Endothelial cell of umbilical vein (primary cell): ENCODE measurements around the gene ZNF519. TPM values are rescaled to one million over a fixed set of nuclear protein-coding genes. Genes with fewer than 3 reads are reported as not detected.

Experiments used
- BruUV-seq: library from RNA; stranded (reverse); fragments of 400-500 nt; replicated peaks from 2 replicates; lab custom pipeline; 2021; lab: Mats Ljungman, UMichigan
- CTCF ChIA-PET: fragments of 300-600, 350-600 bp; sonication (Branson Sonifier 250); formaldehyde crosslinking; loops from one replicate; lab custom pipeline; 2021; ENCODE audit warnings: antibody characterized with exemption, inconsistent platforms; lab: Charles Lee
- POLR2A ChIA-PET: fragments of 300-600, 350-600 bp; sonication (Branson Sonifier 250); formaldehyde crosslinking; loops from one replicate; lab custom pipeline; 2021; ENCODE audit warnings: antibody characterized with exemption, inconsistent platforms; lab: Charles Lee
- DNase-seq: peaks from one replicate; pipeline ENCODE4 v3.0.0-alpha.2; 2011; ENCODE audit warnings: low read depth, low spot score
- FAIRE-seq: peaks from 2 replicates; lab custom pipeline; 2011; peaks lifted over from hg19 to GRCh38; lab: Jason Lieb, UNC
- H2AFZ ChIP-seq: 2 replicates; pipeline ENCODE4 v1.6.0; 2012; ENCODE audit warnings: low read depth, low read length, control low read depth, inconsistent platforms
- H3K27ac ChIP-seq: 2 replicates; pipeline ENCODE4 v1.5.1; 2011; ENCODE audit warnings: low read depth, mild to moderate bottlenecking, control low read depth, low read length, moderate library complexity; ENCODE audit not compliant: insufficient read depth
- H3K27me3 ChIP-seq, 2 experiments: 2 replicates each; pipeline versions ENCODE4 v1.6.0 to v1.6.1; 2011; ENCODE audit warnings: low read length in 2 of 2, mixed read lengths in 1 of 2; ENCODE audit not compliant: control insufficient read depth in 2 of 2, insufficient read depth in 2 of 2
- H3K36me3 ChIP-seq, 2 experiments: 2 replicates in 1 of 2; 3 replicates in 1 of 2; pipeline ENCODE4 v1.5.1; 2011; ENCODE audit warnings: low read length in 2 of 2, mild to moderate bottlenecking in 1 of 2, moderate library complexity in 1 of 2; ENCODE audit not compliant: control insufficient read depth in 2 of 2, insufficient read depth in 2 of 2; ENCODE audit errors: extremely low read depth in 1 of 2
- H3K4me1 ChIP-seq: 3 replicates; pipeline ENCODE4 v1.5.1; 2011; ENCODE audit warnings: mild to moderate bottlenecking, low read length; ENCODE audit not compliant: control insufficient read depth, insufficient read depth; ENCODE audit errors: extremely low read depth
- H3K4me2 ChIP-seq: 2 replicates; pipeline ENCODE4 v1.6.1; 2011; ENCODE audit warnings: low read length, control low read depth, mixed read lengths; ENCODE audit not compliant: insufficient read depth
- H3K4me3 ChIP-seq, 3 experiments: fragments of 200-600 bp in 1 of 3; sonication (generic), shearing (Covaris generic) in 1 of 3; replicated peaks in 1 of 3; 2 replicates each; pipeline ENCODE4 v1.5.1; 2011 to 2016; ENCODE audit warnings: control low read depth in 3 of 3, low read length in 3 of 3, mild to moderate bottlenecking in 2 of 3, inconsistent platforms in 1 of 3, low read depth in 1 of 3, moderate library complexity in 1 of 3; ENCODE audit not compliant: insufficient read depth in 1 of 3
- H3K79me2 ChIP-seq: 2 replicates; pipeline ENCODE4 v1.6.0; 2012; ENCODE audit warnings: low read length, inconsistent platforms; ENCODE audit not compliant: control insufficient read depth, insufficient read depth
- H3K9ac ChIP-seq: replicated peaks from 2 replicates; pipeline ENCODE3; 2011; ENCODE audit warnings: low read length, control low read depth; ENCODE audit not compliant: insufficient read depth; ENCODE audit errors: extremely low read depth
- H3K9me1 ChIP-seq: replicated peaks from 3 replicates; pipeline ENCODE4 v1.6.0; 2011; ENCODE audit warnings: mild to moderate bottlenecking, low read length; ENCODE audit not compliant: control insufficient read depth, insufficient read depth; ENCODE audit errors: extremely low read depth
- H3K9me3 ChIP-seq: replicated peaks from 2 replicates; pipeline ENCODE4 v1.5.1; 2012; ENCODE audit warnings: low read length, inconsistent platforms; ENCODE audit not compliant: control insufficient read depth, insufficient read depth
- H4K20me1 ChIP-seq: replicated peaks from 2 replicates; pipeline ENCODE3; 2011; ENCODE audit warnings: mild to moderate bottlenecking, low read length; ENCODE audit not compliant: control insufficient read depth, insufficient read depth; ENCODE audit errors: extremely low read depth
- EZH2 ChIP-seq: IDR thresholded peaks from 2 replicates; pipeline ENCODE4 v1.6.1; 2012; ENCODE audit warnings: borderline replicate concordance, low read depth, mild to moderate bottlenecking, moderate library complexity, low read length, inconsistent platforms; ENCODE audit not compliant: severe bottlenecking
- FOS ChIP-seq: IDR thresholded peaks from 2 replicates; pipeline ENCODE4 v1.6.1; 2011; ENCODE audit warnings: mild to moderate bottlenecking, low read length, moderate library complexity, borderline replicate concordance; ENCODE audit not compliant: insufficient read depth
- GATA2 ChIP-seq: IDR thresholded peaks from 2 replicates; pipeline ENCODE4 v1.7.0; 2011; ENCODE audit warnings: low read depth, mild to moderate bottlenecking, moderate library complexity, mixed read lengths, low read length; ENCODE audit not compliant: insufficient read length, insufficient read depth
- JUN ChIP-seq: IDR thresholded peaks from 2 replicates; pipeline ENCODE4 v1.6.1; 2011; ENCODE audit warnings: borderline replicate concordance, low read depth; ENCODE audit not compliant: insufficient read length, insufficient read depth
- MYC ChIP-seq: IDR thresholded peaks from one replicate; pipeline ENCODE4 v1.6.1; 2011; ENCODE audit warnings: mild to moderate bottlenecking, low read depth, low read length
- POLR2A ChIP-seq: IDR thresholded peaks from 2 replicates; pipeline ENCODE4 v1.6.1; 2012; ENCODE audit warnings: low read depth, mild to moderate bottlenecking, control low read depth, low read length
- POLR2AphosphoS5 ChIP-seq: IDR thresholded peaks from 2 replicates; pipeline ENCODE4 v1.6.1; 2012; ENCODE audit warnings: low read depth, mild to moderate bottlenecking, control low read depth, low read length, moderate library complexity; ENCODE audit not compliant: insufficient read depth
- dilution Hi-C: fragments of 300-500 bp; cut with MboI; formaldehyde crosslinking; loops from one replicate; pipeline ENCODE4 v1.15.0; 2019; ENCODE audit warnings: low sequenced_read_pairs; ENCODE audit not compliant: extremely low pct_ligation_motif_present
- intact Hi-C: fragments of 100-400 bp; cut with micrococcal nuclease; formaldehyde crosslinking; loops from one replicate; pipeline ENCODE4 v1.10.0; 2022
- polyA plus RNA-seq, 4 experiments: library from polyadenylated mRNA; depleted of rRNA in 3 of 4; stranded (reverse) in 3 of 4; unstranded in 1 of 4; fragments of >200 nt; gene quantifications; 2 replicates each; pipeline versions ENCODE4 v1.2.1 to v1.2.3, GENCODE V29; 2011 to 2012; ENCODE audit warnings: missing spikeins in 1 of 4
- total RNA-seq: library from RNA; stranded (reverse); gene quantifications from 2 replicates; pipeline ENCODE4 v1.2.3, GENCODE V29; 2021
- TF ChIP-seq, protein P1 (sequence below), 2 donors: IDR thresholded peaks; 1 replicate in 1 of 2; 2 replicates in 1 of 2; pipeline ENCODE4 v1.5.1; 2011; ENCODE audit warnings: low read length in 2 of 2, mild to moderate bottlenecking in 2 of 2, moderate library complexity in 2 of 2, control low read depth in 1 of 2, inconsistent platforms in 1 of 2, low read depth in 1 of 2; ENCODE audit not compliant: insufficient read depth in 1 of 2; ENCODE audit errors: extremely low read depth in 1 of 2
- TF ChIP-seq, protein P2 (sequence below): IDR thresholded peaks from 2 replicates; pipeline ENCODE4 v1.6.1; 2011; ENCODE audit not compliant: insufficient read depth, insufficient read length

Gene ZNF519
- total and polyA plus RNA-seq, 2 donors (not counting 3 experiments of a cell fraction or from before 2014, with no cell fraction given) = 2.1 to 7.1 TPM

DNA sequence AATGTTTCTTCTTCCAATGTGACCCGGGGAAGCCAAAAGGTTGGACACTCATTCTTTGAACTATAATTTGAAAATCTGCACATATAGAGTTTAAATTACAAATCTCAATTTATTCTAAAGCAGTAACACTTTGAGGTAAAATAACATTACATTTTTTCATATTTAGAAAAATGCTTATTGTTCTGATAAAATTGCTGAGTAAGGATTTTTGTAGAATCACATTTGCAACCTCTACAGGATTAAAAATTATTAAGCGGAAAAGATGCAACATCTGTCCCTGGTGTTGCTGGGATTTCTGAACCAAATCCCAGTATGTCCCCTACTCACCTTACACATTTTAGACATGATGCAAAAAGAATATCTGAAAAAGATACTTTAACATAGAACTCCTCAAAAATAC lies 10.1 kb downstream of the ZNF519 start:
- no peak overlapping the region for H3K27ac ChIP-seq
- POLR2A ChIA-PET = no interaction called here
- DNase-seq = no peak
- no peaks in the 10 kb centered on the region for H3K4me1 ChIP-seq
- intact Hi-C loops = no loop called here
- H3K9ac ChIP-seq = no peak overlapping the region
- TF ChIP-seq GATA2 (no peak), FOS (no peak), POLR2AphosphoS5 (no peak), JUN (no peak), EZH2 (no peak), POLR2A (no peak), MYC (no peak)
- TF ChIP-seq, protein P1, sequence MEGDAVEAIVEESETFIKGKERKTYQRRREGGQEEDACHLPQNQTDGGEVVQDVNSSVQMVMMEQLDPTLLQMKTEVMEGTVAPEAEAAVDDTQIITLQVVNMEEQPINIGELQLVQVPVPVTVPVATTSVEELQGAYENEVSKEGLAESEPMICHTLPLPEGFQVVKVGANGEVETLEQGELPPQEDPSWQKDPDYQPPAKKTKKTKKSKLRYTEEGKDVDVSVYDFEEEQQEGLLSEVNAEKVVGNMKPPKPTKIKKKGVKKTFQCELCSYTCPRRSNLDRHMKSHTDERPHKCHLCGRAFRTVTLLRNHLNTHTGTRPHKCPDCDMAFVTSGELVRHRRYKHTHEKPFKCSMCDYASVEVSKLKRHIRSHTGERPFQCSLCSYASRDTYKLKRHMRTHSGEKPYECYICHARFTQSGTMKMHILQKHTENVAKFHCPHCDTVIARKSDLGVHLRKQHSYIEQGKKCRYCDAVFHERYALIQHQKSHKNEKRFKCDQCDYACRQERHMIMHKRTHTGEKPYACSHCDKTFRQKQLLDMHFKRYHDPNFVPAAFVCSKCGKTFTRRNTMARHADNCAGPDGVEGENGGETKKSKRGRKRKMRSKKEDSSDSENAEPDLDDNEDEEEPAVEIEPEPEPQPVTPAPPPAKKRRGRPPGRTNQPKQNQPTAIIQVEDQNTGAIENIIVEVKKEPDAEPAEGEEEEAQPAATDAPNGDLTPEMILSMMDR (IDR thresholded peaks at IDR 0.05; ENCODE audit: extremely low read depth in 1 of 2, insufficient read depth in 1 of 2, low read depth in 1 of 2, low read length in 2 of 2) = no peak
- TF ChIP-seq, protein P2, sequence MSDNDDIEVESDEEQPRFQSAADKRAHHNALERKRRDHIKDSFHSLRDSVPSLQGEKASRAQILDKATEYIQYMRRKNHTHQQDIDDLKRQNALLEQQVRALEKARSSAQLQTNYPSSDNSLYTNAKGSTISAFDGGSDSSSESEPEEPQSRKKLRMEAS = no peak
- H3K27me3 ChIP-seq = no peaks in the 10 kb centered on the region
- no peaks in the 10 kb centered on the region for H3K9me3 ChIP-seq
- H4K20me1 ChIP-seq = no peaks in the 10 kb centered on the region
- dilution Hi-C loops = no loop called here
- H3K4me3 ChIP-seq = no peak overlapping the region
- H2AFZ ChIP-seq = no peak overlapping the region
- CTCF ChIA-PET = no interaction called here
- H3K9me1 ChIP-seq = no peaks in the 10 kb centered on the region
- no TSS peak for BruUV-seq
- H3K36me3 ChIP-seq = no peaks in the 10 kb centered on the region
- no peak overlapping the region for H3K4me2 ChIP-seq
- FAIRE-seq = peak; percentile 40
- peaks cover 3% of the 10 kb centered on the region for H3K79me2 ChIP-seq
